ENCODE measurements around the gene RNU1-3.

- no peak for TF ChIP-seq CTCF (IDR thresholded peaks at IDR 0.05)
- no peak for TF ChIP-seq EZH2 (IDR thresholded peaks at IDR 0.05)
- TF ChIP-seq EZH2phosphoT487 (IDR thresholded peaks at IDR 0.05): no peak
Observed at GRCh38 chr1:16617778-16618580, 48.8 kb downstream of the RNU1-3 start.

All from neural progenitor cell (in vitro differentiated cells).